KBM-7 (cell line): Measurements from ENCODE around the gene BNC2.

Experiments used
- DNase-seq: peaks from one replicate; pipeline ENCODE4 v3.0.0-alpha.2; 2015
- in situ Hi-C: fragments of 300-500 bp; cut with MboI; formaldehyde crosslinking; loops from 2 replicates; pipeline ENCODE4 v1.14.3; 2020; ENCODE audit warnings: low sequenced_read_pairs, low pct_unique_long_range_greater_than_20kb, mixed read lengths

The BNC2 gene

DNA sequence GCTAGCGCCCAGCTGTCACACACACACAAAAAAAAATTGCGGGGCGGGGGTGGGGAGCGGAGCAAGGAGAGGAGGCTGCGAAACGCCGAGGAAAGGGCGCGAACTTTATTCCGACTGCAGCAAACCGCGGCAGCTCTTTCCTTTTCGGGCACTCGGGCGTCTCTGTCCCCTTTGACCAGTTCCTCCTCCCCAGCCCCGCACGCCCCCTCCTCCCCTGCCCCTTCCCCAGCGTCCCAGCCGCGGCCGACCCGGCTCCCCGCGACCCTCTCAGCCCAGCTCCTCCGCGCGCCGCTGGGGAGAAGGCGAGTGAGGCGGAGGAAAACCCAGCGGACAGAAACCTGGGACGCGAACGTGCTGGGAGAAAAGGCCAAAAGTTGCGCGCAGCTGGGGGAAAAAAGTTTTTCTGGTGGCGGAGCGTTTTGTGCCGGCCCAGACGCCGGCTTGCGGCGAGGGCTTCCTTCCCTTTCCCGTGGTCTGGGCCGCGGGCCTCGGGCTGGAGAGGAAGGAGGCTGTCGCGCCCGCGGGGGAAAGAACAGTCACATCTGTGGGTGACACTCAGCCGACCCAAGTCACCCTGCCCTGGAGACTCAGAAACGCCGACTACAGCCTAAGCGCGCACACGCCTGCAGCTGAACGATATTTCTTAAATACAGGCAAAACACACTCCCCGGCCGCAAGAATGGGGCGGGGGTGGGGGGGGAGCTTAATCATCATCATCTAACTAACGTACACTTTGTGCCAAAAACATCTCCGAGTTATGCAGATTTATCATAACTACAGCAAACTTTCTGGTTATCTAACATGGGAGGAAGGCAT, 1.1 kb upstream of the BNC2 start:
- DNase-seq, result peak; percentile 61

GRCh38 chr9:16869882-16870595, 431 bp downstream of the BNC2 start:
- peak; percentile 6 for DNase-seq
- in situ Hi-C loops, result no loop called here

More for the DNA sequence above, 1.1 kb upstream of the BNC2 start:
- in situ Hi-C loops, result no loop called here

DNA sequence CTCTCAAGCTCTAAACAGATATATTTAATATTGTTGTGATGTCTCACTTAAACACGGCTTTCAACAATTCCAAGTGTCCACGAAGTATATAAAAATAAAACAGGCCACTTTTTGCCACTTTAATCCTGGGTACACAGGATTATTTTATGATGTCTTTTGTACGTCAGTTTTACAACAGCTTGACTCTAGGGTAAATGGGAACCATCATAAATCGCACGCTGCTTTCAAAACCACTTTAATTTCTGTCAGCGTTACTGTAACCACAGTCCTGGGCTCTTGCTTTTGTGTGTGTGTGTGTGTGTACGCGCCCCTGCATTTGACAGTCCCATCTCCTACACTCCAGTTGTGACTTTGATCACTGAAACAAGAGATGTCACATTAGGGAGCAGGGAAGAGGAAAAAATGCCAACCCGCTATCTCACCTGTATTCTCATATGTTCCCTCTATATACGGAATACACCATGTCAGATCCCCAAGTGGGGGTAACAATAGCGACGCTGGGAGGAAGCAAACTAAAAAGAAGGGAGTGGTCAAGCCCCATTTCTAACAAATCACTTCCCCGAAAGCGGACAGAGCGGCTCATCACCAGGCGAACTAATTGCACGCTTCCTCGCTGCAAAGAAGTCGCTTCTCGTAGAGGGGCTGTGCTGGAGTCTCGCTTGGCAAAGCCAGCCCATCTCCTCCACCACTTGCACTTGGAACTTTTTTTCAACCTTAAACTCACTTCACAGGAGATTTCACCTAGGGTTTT, 1.2 kb downstream of the BNC2 start:
- in situ Hi-C loops, result no loop called here
- DNase-seq, result no peak

DNA sequence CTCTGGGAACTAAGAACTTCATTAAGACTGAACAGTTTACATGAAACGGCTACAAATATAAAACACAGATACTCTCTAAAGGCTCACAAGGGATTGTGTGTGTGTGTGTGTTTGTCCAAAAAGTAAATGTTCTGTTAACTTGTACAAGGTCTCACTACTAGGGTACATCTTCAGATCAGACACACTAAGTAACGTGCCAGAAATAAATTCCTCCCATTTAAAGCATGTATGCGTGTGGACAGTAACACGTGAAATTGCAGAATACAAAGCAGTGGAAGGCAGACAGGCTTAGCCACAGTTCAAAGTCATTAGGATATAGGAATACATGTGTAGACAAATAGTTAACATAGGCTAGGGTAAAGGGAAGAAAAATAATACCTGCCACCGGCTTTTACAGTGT, 1.8 kb downstream of the BNC2 start:
- in situ Hi-C loops, result no loop called here
- no peak for DNase-seq

DNA sequence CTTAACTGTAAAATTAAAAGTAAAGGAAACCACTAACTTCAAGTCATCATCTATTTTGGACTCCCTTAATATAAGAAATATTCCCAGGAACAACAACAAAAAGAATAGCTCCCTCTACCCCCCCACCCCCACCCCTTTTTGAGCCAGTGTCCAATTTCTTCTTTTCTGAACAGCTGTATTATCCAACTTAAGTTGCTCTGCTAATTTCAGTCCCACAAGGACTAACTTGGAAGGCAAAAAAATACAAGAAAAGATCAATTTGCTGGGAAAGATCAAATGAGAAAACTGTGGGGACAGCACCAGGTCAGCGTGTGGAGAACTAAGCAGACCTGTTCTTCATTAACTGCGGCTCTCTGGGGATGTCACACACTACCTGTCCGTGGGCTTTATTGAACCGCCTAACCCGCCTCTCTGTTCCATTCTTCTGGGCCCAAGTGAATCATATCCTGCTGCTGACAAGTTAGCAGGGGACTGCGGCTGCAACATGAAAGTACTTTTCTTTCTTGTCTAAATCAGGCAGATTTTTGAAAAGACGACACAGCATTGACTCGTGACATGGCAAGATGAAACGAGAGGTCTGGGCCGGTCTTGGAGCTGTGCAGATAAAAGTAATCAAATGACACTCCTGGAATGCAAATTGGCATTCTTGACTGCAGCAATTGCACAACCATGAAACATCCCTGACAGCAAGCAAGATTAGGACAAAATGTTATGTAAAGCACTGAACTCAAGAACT, 2.7 kb downstream of the BNC2 start:
- in situ Hi-C loops, result no loop called here
- DNase-seq, result no peak

DNA sequence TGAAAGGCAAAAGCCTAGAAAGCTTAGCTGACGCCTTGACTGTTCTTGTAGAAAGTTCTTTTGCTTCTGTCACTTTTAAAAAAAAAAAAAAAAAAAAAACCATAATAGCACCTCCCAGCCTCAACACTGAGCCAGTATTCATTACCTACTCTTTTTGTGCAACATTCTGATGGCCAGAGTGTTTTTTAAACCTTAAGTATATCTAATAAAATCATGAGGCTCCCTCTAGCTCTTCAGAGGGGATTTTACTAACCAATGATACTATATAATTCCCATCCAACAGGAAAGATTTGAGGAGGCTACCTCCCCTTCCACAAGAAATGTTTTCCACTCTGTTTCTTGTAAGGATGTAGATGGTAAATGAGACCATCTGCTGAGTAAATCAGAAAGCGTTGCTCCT, 3.9 kb downstream of the BNC2 start:
- DNase-seq, result no peak
- in situ Hi-C loops, result no loop called here

GRCh38 chr9:16864649-16865434, 5.6 kb downstream of the BNC2 start:
- no peak for DNase-seq
- in situ Hi-C loops, result no loop called here

- in situ Hi-C loops, result no loop called here
- no peak for DNase-seq
Measured at GRCh38 chr9:16848179-16848578, 22.3 kb downstream of the BNC2 start.

DNA sequence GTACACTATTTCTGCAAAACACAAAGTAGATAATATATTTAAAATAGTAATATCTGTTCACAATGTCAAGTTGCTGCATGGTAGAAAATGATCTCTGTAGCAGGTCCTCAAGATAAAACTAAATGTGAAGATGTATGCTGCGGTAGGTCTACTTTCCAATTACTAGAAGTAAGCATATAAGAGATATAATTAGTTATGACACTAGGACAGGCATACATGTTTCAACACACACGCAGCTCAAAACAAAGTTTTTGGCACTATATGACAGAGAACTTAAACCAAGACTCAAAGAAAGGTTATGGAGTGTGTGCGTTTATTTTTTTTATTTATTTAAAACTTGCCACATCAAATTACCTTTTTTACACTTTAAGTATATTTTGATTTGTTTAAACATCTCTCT, 23.5 kb downstream of the BNC2 start:
- in situ Hi-C loops, result no loop called here

DNA sequence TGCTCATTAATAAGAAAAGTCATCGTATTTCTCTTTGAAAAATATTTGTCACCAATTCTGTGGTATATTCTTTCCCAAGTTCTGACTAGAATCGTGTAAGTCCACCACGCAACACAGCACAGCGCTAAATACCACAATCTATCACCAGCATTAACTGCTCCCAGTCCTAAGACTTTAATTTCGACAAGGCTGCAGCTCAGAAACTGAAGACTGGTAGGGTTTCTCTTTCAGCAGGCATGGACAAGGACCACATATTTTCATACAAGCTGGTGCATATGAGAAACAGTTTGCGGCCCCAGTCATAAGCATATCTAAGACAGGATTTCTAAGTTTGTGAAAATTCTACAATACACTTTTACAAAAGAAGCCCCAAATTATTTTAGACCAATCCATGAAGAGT, 24.1 kb downstream of the BNC2 start:
- in situ Hi-C loops, result no loop called here
- DNase-seq, result no peak

More for the DNA sequence above, 23.5 kb downstream of the BNC2 start:
- no peak for DNase-seq

DNA sequence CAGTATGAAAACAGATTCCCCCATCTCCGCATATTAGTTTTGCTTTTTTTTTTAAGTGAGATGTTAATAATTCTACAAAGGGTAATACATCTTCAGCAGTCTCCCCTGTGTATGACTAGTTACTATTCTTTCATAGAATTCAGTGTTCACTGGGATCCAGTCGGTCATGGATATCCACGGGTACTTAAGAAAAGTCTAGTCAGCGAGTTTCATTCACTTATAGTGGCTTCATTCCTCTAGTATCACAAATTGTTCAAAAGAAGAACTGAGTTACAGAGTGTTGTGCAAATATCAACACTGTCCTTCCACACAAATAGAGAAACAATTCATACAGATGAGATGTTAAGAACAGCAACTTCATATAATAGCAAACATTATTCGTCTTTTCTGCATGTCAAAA, 35.7 kb downstream of the BNC2 start:
- in situ Hi-C loops, result no loop called here
- DNase-seq, result no peak

DNA sequence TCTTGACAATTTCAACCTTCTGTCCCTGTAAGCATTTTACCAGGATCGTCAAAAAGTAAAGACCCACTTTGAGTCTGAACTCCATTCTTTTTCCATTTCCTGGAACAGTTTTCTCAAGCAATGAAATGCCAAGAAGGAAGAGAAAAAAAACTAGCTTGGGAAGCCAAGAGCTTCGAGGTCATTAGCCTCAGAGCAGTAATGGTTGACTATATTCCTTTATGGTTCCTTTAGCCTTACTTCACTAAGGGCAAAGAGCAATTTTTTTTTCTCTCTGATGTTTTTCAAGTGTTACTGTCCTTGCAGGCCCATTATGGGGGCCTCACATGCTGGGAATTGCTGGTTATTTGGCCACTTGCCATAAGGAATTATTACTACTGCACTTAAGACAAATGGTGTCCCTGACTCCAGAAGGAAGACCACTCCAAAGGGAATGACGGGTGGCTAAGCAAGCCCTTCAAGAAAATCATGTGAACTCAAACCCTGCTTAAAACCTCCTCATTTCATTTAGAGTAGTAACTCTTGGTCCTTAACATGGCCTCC, 37.1 kb downstream of the BNC2 start:
- DNase-seq, result no peak
- in situ Hi-C loops, result no loop called here

GRCh38 chr9:16832101-16832500, 38.4 kb downstream of the BNC2 start:
- in situ Hi-C loops, result no loop called here
- no peak for DNase-seq

GRCh38 chr9:16830806-16831205, 39.7 kb downstream of the BNC2 start:
- DNase-seq, result no peak
- in situ Hi-C loops, result no loop called here

DNA sequence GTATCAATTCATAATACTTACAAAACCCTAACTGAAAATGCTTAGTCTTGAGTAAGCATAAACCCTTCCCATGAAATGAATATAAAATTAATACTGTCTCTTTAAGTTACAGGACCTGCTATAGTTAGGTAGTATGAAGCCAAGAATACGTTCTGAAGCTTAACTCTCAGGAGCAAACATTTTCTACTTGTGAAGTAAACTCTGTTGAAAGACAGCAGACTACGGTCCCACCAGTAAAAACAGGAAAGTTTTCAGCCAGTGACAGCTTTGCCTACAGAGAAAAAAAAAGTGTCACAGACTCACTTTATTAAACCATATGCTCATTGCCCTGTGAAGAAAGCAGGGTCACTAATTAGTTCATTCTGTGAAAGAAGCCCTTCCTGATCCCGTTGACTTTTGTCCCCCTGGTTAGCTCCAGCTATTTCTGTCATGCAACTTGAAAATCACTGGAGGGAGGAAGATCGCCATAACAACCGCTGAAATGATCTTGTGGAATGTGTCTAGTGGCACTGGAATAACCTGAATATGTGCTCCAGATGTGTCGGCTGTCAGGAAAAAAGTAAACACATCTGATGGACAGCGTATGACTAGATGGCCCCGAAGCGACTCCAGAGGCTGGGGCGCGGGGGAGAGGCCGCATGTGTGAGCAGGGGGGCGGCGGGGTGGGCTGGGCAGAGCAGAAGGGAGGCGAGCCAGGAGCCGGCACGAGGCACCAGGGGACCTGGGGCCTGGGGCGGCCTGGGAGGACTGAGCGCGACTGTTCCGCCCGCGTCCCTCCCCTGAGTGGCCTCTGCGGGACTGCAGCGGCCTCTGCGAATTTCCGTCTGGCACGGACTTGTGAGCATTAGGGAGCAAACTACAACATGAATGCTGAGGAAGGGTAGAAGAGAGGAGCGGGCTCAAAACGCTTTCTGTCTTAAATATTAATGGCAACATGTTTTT, 41.9 kb downstream of the BNC2 start:
- DNase-seq, result no peak
- in situ Hi-C loops, result no loop called here

- no peak for DNase-seq
- in situ Hi-C loops, result no loop called here
Measured at GRCh38 chr9:16825971-16826625, 44.4 kb downstream of the BNC2 start.

DNA sequence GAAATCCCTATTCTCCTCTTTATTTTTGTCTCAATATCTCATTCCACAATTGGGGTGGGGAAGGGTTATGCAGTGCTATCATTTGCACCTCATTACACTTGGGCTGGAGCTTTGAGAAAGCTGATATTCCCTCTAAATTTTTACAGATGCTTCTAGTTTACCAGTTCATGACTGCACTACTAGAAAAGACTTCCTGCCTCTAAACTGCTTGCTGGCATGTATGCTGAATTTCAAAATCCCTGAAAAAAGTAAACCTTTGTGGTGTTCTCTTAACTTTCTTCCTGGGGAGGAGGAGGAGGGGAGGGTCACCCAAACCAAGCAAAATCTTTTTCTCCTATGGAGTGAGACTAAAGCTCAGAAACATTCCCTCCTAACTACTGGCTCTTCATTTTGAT, 45.1 kb downstream of the BNC2 start:
- no peak for DNase-seq
- in situ Hi-C loops, result no loop called here
